ENCODE measurements around the gene ZMPSTE24. TPM values are rescaled to one million over a fixed set of nuclear protein-coding genes. Genes with fewer than 3 reads are reported as not detected.

ZMPSTE24 gene
- total and polyA plus RNA-seq, 10 of the 15 experiments (the other 5 are each of a cell fraction or from before 2014, with no cell fraction given), result 21.5 to 84.4 (median 43.6) TPM

DNA sequence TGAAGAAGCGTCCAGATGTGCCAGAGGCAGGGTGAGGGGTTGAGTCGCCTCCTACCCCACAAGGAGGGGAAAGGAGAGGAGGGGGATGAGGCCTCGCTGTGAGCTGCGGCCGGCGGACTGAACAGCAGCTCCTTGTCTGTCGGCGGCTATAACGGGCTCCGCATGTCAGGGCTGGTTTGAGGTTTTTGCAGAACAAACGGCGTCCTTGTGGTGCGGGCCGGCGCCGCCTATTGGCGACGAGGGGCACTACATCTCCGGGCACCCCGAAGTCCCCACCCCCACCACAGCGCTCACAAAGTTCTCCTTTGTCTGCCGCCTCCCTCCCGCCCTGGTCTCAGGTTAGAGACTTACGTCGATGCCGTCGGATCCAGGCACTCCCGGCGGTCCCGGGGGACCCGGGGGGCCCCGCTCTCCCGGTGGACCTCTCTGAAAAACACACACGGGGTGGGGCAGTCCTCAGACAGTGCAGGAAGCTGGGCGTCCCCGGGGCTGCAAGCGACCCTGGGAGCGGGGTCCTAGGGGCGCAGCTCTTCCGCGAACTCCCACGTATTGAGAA, 57.3 kb downstream of the ZMPSTE24 start (continued):
- TF ChIP-seq ZNF592 (IDR thresholded peaks at IDR 0.05) (0 out of 2 replicates have a peak, but pooled peaks have one; percentile 24), YY1 (IDR thresholded peaks at IDR 0.05; ENCODE audit: low read depth, low read length) (peak; percentile 84), ATF7 (IDR thresholded peaks at IDR 0.05; ENCODE audit: low read depth) (no peak), USF1 (IDR thresholded peaks at IDR 0.05; ENCODE audit: borderline replicate concordance, extremely low read length, insufficient read depth, low read depth, low read length) (no peak), ZNF217 (IDR thresholded peaks at IDR 0.05) (0 out of 2 replicates have a peak, but pooled peaks have one; percentile 39), RB1 (IDR thresholded peaks at IDR 0.05; ENCODE audit: borderline replicate concordance) (peak; percentile 66; the same call in 1 of the 2 replicates), SP1 (IDR thresholded peaks at IDR 0.05; ENCODE audit: low read depth, low read length) (no peak), TAF1 (IDR thresholded peaks at IDR 0.05; ENCODE audit: borderline replicate concordance, low read depth, low read length) (peak; percentile 58; the same call in 1 of the 2 replicates), SMAD1 (IDR thresholded peaks at IDR 0.05; ENCODE audit: low read depth, partially characterized antibody) (no peak), RBBP5 (conservative IDR thresholded peaks at IDR 0.05) (no peak), POU2F2 (IDR thresholded peaks at IDR 0.05; ENCODE audit: borderline replicate concordance, low read depth, low read length) (peak; percentile 52; the same call in 1 of the 3 replicates), FOS (IDR thresholded peaks at IDR 0.05; ENCODE audit: borderline replicate concordance, extremely low read depth, insufficient read length) (no peak), SRF (IDR thresholded peaks at IDR 0.05; ENCODE audit: low read depth in 2 of 2, low read length in 2 of 2) (0 out of 4 replicates have a peak, but pooled peaks of 1 of the 2 experiments have one; percentile 45), SMAD5 (IDR thresholded peaks at IDR 0.05; ENCODE audit: low read depth) (peak; percentile 52; the same call in 1 of the 2 replicates), SIN3A (IDR thresholded peaks at IDR 0.05; ENCODE audit: low read depth, low read length) (0 out of 2 replicates have a peak, but pooled peaks have one; percentile 28), HDAC2 (IDR thresholded peaks at IDR 0.05) (no peak), RELA (IDR thresholded peaks at IDR 0.05; ENCODE audit: borderline replicate concordance, partially characterized antibody) (no peak), MTA3 (IDR thresholded peaks at IDR 0.05; ENCODE audit: borderline replicate concordance, low read length) (no peak), EZH2 (IDR thresholded peaks at IDR 0.05; ENCODE audit: borderline replicate concordance, control insufficient read depth, low read depth, low read length) (no peak), NFIC (IDR thresholded peaks at IDR 0.05; ENCODE audit: low read depth, low read length) (no peak), HDAC6 (IDR thresholded peaks at IDR 0.05; ENCODE audit: unreplicated experiment) (no peak), NR2C1 (IDR thresholded peaks at IDR 0.05) (no peak), SMARCA5 (IDR thresholded peaks at IDR 0.05) (peak; percentile 92), LARP7 (IDR thresholded peaks at IDR 0.05) (no peak), YBX1 (IDR thresholded peaks at IDR 0.05) (no peak)
- TF ChIP-seq, protein P1, sequence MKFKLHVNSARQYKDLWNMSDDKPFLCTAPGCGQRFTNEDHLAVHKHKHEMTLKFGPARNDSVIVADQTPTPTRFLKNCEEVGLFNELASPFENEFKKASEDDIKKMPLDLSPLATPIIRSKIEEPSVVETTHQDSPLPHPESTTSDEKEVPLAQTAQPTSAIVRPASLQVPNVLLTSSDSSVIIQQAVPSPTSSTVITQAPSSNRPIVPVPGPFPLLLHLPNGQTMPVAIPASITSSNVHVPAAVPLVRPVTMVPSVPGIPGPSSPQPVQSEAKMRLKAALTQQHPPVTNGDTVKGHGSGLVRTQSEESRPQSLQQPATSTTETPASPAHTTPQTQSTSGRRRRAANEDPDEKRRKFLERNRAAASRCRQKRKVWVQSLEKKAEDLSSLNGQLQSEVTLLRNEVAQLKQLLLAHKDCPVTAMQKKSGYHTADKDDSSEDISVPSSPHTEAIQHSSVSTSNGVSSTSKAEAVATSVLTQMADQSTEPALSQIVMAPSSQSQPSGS (IDR thresholded peaks at IDR 0.05; ENCODE audit: low read length), result no peak
